A549 (cell line): Measurements from ENCODE around the gene TEAD2. TPM values are rescaled to one million over a fixed set of nuclear protein-coding genes. Genes with fewer than 3 reads are reported as not detected.

Experiments
- ATAC-seq, 2 experiments: fragments of 200-7000 bp in 1 of 2; fragments of >200 bp in 1 of 2; cut with Nextera tagmentation in 1 of 2; cut with Tn5 transposase in 1 of 2; 3 replicates each; pipeline versions ENCODE4 v1.8.0 to v1.9.1; 2018 to 2020; ENCODE audit warnings: mild to moderate bottlenecking in 1 of 2, moderate library complexity in 1 of 2
- CTCF ChIA-PET: fragments of 300-600 bp; sonication (Branson Sonifier 250); formaldehyde crosslinking; extraction: SDS; loops from one replicate; lab custom pipeline; 2021; ENCODE audit warnings: antibody characterized with exemption, inconsistent platforms; lab: Yijun Ruan, JAX
- POLR2A ChIA-PET: fragments of 350-600 bp; formaldehyde crosslinking; extraction: SDS; loops from one replicate; lab custom pipeline; 2021; ENCODE audit warnings: antibody characterized with exemption, inconsistent platforms; lab: Yijun Ruan, JAX
- DNase-seq, 2 experiments: peaks; one replicate each; pipeline versions ENCODE4 v3.0.0 to v3.0.0-alpha.2; 2011 to 2016; ENCODE audit warnings: low read depth in 1 of 2, low spot score in 1 of 2
- FAIRE-seq: peaks from 2 replicates; lab custom pipeline; 2011; peaks lifted over from hg19 to GRCh38; lab: Jason Lieb, UNC
- H3K27ac ChIP-seq, 2 experiments: fragments of >200 bp; sonication (Bioruptor Twin); formaldehyde crosslinking; 3 replicates each; pipeline ENCODE4 v1.5.1; 2016 to 2017
- H3K4me1 ChIP-seq: fragments of >200 bp; sonication (Bioruptor Twin); formaldehyde crosslinking; 3 replicates; pipeline ENCODE4 v1.6.1; 2016
- H3K4me2 ChIP-seq: fragments of >200 bp; sonication (Bioruptor Twin); formaldehyde crosslinking; 3 replicates; pipeline ENCODE4 v1.6.1; 2016
- H3K4me3 ChIP-seq: fragments of >200 bp; sonication (Bioruptor Twin); formaldehyde crosslinking; 3 replicates; pipeline ENCODE4 v1.5.1; 2016
- H3K9me3 ChIP-seq: fragments of >200 bp; sonication (Bioruptor Twin); formaldehyde crosslinking; 3 replicates; pipeline ENCODE4 v1.6.1; 2016
- BHLHE40 ChIP-seq: IDR thresholded peaks from 2 replicates; pipeline ENCODE4 v1.6.1; 2012; ENCODE audit warnings: low read depth, low read length, inconsistent platforms
- CBX8 ChIP-seq: fragments of 200-600 bp; sonication (generic); IDR thresholded peaks from 2 replicates; pipeline ENCODE4 v1.6.1; 2016
- EHMT2 ChIP-seq: fragments of 200-600 bp; sonication (generic); IDR thresholded peaks from 2 replicates; pipeline ENCODE4 v1.6.1; 2016; ENCODE audit warnings: antibody characterized with exemption, low read depth, mild to moderate bottlenecking, moderate library complexity
- EP300 ChIP-seq, 2 experiments: fragments of >200 bp; sonication (Bioruptor Twin); formaldehyde crosslinking; IDR thresholded peaks; 2 replicates in 1 of 2; 3 replicates in 1 of 2; pipeline ENCODE4 v1.6.1; 2016 to 2017
- FOXS1 ChIP-seq: fragments of 250-450 bp; sonication (Bioruptor Pico); IDR thresholded peaks from 2 replicates; pipeline ENCODE4 v1.5.0; 2020; ENCODE audit warnings: mild to moderate bottlenecking, moderate library complexity
- GATA3 ChIP-seq: IDR thresholded peaks from 2 replicates; pipeline ENCODE4 v1.6.1; 2012; ENCODE audit warnings: borderline replicate concordance
- HDAC2 ChIP-seq: fragments of 200-600 bp; sonication (generic); IDR thresholded peaks from 2 replicates; pipeline ENCODE4 v1.6.1; 2016
- HOXA7 ChIP-seq: fragments of 250-450 bp; sonication (Bioruptor Pico); IDR thresholded peaks from 2 replicates; pipeline ENCODE4 v1.5.0; 2020; ENCODE audit warnings: mild to moderate bottlenecking, moderate library complexity
- HOXB5 ChIP-seq: fragments of 250-450 bp; sonication (Bioruptor Pico); IDR thresholded peaks from 2 replicates; pipeline ENCODE4 v1.5.0; 2020; ENCODE audit warnings: mild to moderate bottlenecking, moderate library complexity
- MAFK ChIP-seq: fragments of 450-650 bp; IDR thresholded peaks from 2 replicates; pipeline ENCODE4 v1.6.1; 2014; ENCODE audit not compliant: partially characterized antibody
- NFE2L2 ChIP-seq: fragments of 150-350 bp; conservative IDR thresholded peaks from 2 replicates; pipeline ENCODE4 v1.6.1; 2014; ENCODE audit warnings: low read length
- NR3C1 ChIP-seq: fragments of >200 bp; sonication (Bioruptor Twin); formaldehyde crosslinking; IDR thresholded peaks from 3 replicates; pipeline ENCODE4 v1.6.1; 2017
- POLR2A ChIP-seq: IDR thresholded peaks from 2 replicates; pipeline ENCODE4 v1.6.1; 2012; ENCODE audit warnings: mild to moderate bottlenecking, low read length
- RFX5 ChIP-seq: fragments of 450-650 bp; IDR thresholded peaks from 2 replicates; pipeline ENCODE4 v1.7.1; 2014; ENCODE audit warnings: antibody characterized with exemption, mild to moderate bottlenecking, moderate library complexity
- SMC3 ChIP-seq: fragments of >200 bp; sonication (Bioruptor Twin); formaldehyde crosslinking; IDR thresholded peaks from 3 replicates; pipeline ENCODE4 v1.6.1; 2018; ENCODE audit warnings: inconsistent platforms
- SREBF2 ChIP-seq: fragments of 450-650 bp; IDR thresholded peaks from 2 replicates; pipeline ENCODE4 v1.6.1; 2014; ENCODE audit warnings: mild to moderate bottlenecking, moderate library complexity
- TFCP2L1 ChIP-seq: fragments of 250-450 bp; sonication (Bioruptor Pico); IDR thresholded peaks from 2 replicates; pipeline ENCODE4 v1.5.0; 2021; ENCODE audit warnings: mild to moderate bottlenecking
- ZNF302 ChIP-seq: fragments of 250-450 bp; sonication (Bioruptor Pico); IDR thresholded peaks from 2 replicates; pipeline ENCODE4 v1.9.0; 2021; ENCODE audit warnings: inconsistent platforms, mild to moderate bottlenecking, moderate library complexity
- ZSCAN20 ChIP-seq: fragments of 250-450 bp; sonication (Bioruptor Pico); IDR thresholded peaks from 2 replicates; pipeline ENCODE4 v1.8.0; 2022; ENCODE audit warnings: mild to moderate bottlenecking, moderate library complexity
- WGBS: methylation state at CpG from one replicate; pipeline ENCODE4 v1.1.6; 2017; ENCODE audit errors: missing lambda C conversion rate; 5-methylcytosine and 5-hydroxymethylcytosine counted together
- polyA plus RNA-seq, 4 experiments: library from polyadenylated mRNA; depleted of rRNA in 3 of 4; stranded (reverse); fragments of >200 nt; fragmentation: RNase III in 1 of 4; extraction: RNeasy Plus Mini Kit Qiagen cat#74134 plus additional on column Dnase treatment in 1 of 4; gene quantifications; 2 replicates in 3 of 4; 3 replicates in 1 of 4; pipeline ENCODE4 v1.2.3, GENCODE V29; 2011 to 2017
- TF ChIP-seq, protein P1 (sequence below): fragments of 150-350 bp; IDR thresholded peaks from 2 replicates; pipeline ENCODE4 v1.6.1; 2014; ENCODE audit warnings: low read depth, mild to moderate bottlenecking, low read length
- TF ChIP-seq, protein P2 (sequence below): fragments of 200-600 bp; sonication (generic); IDR thresholded peaks from 2 replicates; pipeline ENCODE4 v1.6.1; 2016; ENCODE audit warnings: antibody characterized with exemption, mild to moderate bottlenecking, moderate library complexity
- TF ChIP-seq, protein P3 (sequence below): IDR thresholded peaks from 2 replicates; pipeline ENCODE4 v1.6.1; 2012; ENCODE audit warnings: low read depth, borderline replicate concordance
- TF ChIP-seq, protein P4 (sequence below): IDR thresholded peaks from 2 replicates; pipeline ENCODE4 v1.6.1; 2012

Gene TEAD2
- polyA plus RNA-seq, 2 of the 4 experiments (the other 2 are of a cell fraction): 15.9 to 25.3 TPM

DNA sequence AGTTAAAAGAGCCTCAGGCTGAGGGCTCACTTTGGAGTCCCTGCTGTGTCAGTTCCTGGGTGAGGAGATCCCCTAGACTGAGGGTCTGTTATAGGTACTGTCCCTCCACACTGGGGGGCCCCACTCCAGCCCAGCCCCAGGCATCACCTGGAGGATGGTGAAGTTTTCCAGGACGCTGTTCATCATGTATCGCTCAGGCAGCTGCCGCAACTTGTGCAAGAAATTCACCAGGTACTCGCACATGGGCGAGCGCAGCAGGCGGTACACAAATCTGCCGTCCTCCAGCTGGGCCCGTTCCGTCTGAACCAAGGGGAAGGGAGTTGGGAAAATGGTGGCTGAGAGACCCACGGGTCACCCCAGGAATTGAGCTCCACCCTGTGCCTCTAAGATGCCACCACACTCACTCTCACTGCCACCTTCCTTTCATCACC, 19.9 kb downstream of the TEAD2 start:
- WGBS: 90% methylated on average over 11 of the region's 11 CpGs
- no peak overlapping the region for H3K27ac ChIP-seq
- H3K4me1 ChIP-seq: no peaks in the 10 kb centered on the region
- no peak for DNase-seq
- POLR2A ChIA-PET: no interaction called here
- H3K9me3 ChIP-seq: no peaks in the 10 kb centered on the region
- no peak for TF ChIP-seq POLR2A
- no peak for TF ChIP-seq TFCP2L1 (CRISPR knock-in tag)
- no peak for TF ChIP-seq SREBF2
- no peak for TF ChIP-seq RFX5
- TF ChIP-seq, protein P1, sequence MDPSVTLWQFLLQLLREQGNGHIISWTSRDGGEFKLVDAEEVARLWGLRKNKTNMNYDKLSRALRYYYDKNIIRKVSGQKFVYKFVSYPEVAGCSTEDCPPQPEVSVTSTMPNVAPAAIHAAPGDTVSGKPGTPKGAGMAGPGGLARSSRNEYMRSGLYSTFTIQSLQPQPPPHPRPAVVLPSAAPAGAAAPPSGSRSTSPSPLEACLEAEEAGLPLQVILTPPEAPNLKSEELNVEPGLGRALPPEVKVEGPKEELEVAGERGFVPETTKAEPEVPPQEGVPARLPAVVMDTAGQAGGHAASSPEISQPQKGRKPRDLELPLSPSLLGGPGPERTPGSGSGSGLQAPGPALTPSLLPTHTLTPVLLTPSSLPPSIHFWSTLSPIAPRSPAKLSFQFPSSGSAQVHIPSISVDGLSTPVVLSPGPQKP: no peak
- TF ChIP-seq HOXB5 (CRISPR knock-in tag): no peak
- TF ChIP-seq, protein P2, sequence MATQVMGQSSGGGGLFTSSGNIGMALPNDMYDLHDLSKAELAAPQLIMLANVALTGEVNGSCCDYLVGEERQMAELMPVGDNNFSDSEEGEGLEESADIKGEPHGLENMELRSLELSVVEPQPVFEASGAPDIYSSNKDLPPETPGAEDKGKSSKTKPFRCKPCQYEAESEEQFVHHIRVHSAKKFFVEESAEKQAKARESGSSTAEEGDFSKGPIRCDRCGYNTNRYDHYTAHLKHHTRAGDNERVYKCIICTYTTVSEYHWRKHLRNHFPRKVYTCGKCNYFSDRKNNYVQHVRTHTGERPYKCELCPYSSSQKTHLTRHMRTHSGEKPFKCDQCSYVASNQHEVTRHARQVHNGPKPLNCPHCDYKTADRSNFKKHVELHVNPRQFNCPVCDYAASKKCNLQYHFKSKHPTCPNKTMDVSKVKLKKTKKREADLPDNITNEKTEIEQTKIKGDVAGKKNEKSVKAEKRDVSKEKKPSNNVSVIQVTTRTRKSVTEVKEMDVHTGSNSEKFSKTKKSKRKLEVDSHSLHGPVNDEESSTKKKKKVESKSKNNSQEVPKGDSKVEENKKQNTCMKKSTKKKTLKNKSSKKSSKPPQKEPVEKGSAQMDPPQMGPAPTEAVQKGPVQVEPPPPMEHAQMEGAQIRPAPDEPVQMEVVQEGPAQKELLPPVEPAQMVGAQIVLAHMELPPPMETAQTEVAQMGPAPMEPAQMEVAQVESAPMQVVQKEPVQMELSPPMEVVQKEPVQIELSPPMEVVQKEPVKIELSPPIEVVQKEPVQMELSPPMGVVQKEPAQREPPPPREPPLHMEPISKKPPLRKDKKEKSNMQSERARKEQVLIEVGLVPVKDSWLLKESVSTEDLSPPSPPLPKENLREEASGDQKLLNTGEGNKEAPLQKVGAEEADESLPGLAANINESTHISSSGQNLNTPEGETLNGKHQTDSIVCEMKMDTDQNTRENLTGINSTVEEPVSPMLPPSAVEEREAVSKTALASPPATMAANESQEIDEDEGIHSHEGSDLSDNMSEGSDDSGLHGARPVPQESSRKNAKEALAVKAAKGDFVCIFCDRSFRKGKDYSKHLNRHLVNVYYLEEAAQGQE: no peak
- TF ChIP-seq ZNF302 (CRISPR knock-in tag): no peak
- TF ChIP-seq, protein P3, sequence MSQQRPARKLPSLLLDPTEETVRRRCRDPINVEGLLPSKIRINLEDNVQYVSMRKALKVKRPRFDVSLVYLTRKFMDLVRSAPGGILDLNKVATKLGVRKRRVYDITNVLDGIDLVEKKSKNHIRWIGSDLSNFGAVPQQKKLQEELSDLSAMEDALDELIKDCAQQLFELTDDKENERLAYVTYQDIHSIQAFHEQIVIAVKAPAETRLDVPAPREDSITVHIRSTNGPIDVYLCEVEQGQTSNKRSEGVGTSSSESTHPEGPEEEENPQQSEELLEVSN: no peak
- TF ChIP-seq, all 56 proteins: peak for 0
- no peak overlapping the region for H3K4me3 ChIP-seq
- no peak for FAIRE-seq
- CTCF ChIA-PET: interaction anchor here (0.9 to 5.6 kb wide), 4 partner anchors 17 to 268 kb away, joined by 3 to 17 read pairs (median 4); no protein-coding TSS in a partner anchor
- no peak for ATAC-seq
- H3K4me2 ChIP-seq: no peak overlapping the region

DNA sequence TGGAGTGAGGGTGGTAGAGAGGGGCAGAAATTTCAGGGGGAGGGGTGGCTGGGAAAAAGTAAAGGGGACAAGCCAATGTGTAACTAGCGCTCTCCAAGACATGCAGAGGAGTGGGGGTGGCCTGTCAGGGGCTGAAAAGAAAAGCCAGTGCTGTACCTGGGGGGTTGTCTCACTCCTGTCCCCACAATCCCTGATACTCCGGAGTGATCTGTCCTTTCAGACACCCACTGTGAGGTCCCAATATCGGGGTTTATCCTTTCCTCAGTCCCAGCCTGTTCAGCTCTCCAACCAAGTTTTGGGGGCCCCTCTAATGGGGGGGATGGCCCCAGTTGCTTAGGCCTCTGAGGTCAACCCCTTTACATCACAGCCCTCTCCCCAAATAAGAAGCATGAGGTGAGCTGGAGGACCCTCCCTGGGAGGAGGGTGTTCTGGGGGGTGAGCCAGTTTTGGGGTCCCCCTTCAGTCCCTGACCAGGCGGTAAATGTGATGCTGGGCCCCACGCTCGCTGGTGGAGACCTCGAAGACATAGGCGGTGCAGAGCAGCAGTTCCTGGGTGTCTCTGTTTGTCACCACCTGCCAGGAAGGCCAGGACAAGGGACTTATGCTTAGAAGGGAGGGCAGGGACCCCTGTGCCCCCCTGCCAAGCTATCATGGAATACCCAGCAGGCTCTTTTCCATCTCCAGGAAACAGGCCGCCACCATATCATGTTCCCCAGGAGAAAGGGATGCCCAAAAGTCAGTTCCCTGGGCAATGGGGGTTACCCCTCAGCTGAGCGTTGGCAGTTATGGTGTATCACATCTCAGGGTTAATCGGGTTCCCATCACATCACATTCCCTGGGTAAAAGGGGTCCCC, 21.1 kb downstream of the TEAD2 start:
- CTCF ChIA-PET: interaction anchor here (0.9 to 5.6 kb wide), 5 partner anchors 12 to 267 kb away, joined by 3 to 17 read pairs (median 3); no protein-coding TSS in a partner anchor
- DNase-seq (no peak), ATAC-seq (no peak), FAIRE-seq (no peak)
- Histone ChIP-seq H3K4me2 (no peak overlapping the region), H3K27ac (no peak overlapping the region), H3K9me3 (no peaks in the 10 kb centered on the region), H3K4me1 (no peaks in the 10 kb centered on the region), H3K4me3 (no peak overlapping the region)
- TF ChIP-seq EP300 (IDR thresholded peaks at IDR 0.05): no peak
- TF ChIP-seq BHLHE40: no peak
- TF ChIP-seq SMC3: no peak
- no peak for TF ChIP-seq HOXA7 (CRISPR knock-in tag)
- TF ChIP-seq, protein P1: no peak
- TF ChIP-seq HDAC2: no peak
- TF ChIP-seq GATA3: no peak
- no peak for TF ChIP-seq ZSCAN20 (CRISPR knock-in tag)
- TF ChIP-seq NR3C1: no peak
- TF ChIP-seq SREBF2: no peak
- TF ChIP-seq FOXS1 (CRISPR knock-in tag): no peak
- TF ChIP-seq CBX8: no peak
- no peak for TF ChIP-seq MAFK
- TF ChIP-seq, protein P4, sequence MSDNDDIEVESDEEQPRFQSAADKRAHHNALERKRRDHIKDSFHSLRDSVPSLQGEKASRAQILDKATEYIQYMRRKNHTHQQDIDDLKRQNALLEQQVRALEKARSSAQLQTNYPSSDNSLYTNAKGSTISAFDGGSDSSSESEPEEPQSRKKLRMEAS: no peak
- TF ChIP-seq NFE2L2: no peak
- TF ChIP-seq EHMT2: no peak
- WGBS: 94% methylated on average over 11 of the region's 11 CpGs
- POLR2A ChIA-PET: no interaction called here
